WTC11 (cell line): ENCODE measurements around the gene AHSP. TPM values are rescaled to one million over a fixed set of nuclear protein-coding genes. Genes with fewer than 3 reads are reported as not detected.
"Not testable (repeated sequence)": the region's sequence is repeated elsewhere in the genome, so short reads cannot be mapped to it uniquely, and the experiment has no call there.

Source experiments
- ATAC-seq: fragments of 200-7000 bp; cut with Tn5 transposase; 2 replicates; pipeline ENCODE4 v1.10.0; 2021; ENCODE audit warnings: mild to moderate bottlenecking, moderate library complexity
- CTCF ChIA-PET: fragments of 300-600 bp; sonication (Branson Sonifier 250); formaldehyde crosslinking; loops from one replicate; lab custom pipeline; 2021; ENCODE audit warnings: antibody characterized with exemption; lab: Charles Lee
- POLR2A ChIA-PET: fragments of 350-600 bp; sonication (Branson Sonifier 250); formaldehyde crosslinking; loops from one replicate; lab custom pipeline; 2021; ENCODE audit warnings: antibody characterized with exemption; lab: Charles Lee
- DNase-seq: peaks from one replicate; pipeline ENCODE4 v3.0.0; 2021; ENCODE audit warnings: low spot score
- H3K27ac Mint-ChIP-seq: 2 replicates; pipeline ENCODE4 v1.8.0; 2021; ENCODE audit warnings: mixed read lengths
- H3K27me3 Mint-ChIP-seq: 2 replicates; pipeline ENCODE4 v1.8.0; 2021; ENCODE audit warnings: low read depth, mild to moderate bottlenecking, moderate library complexity, mixed read lengths
- H3K36me3 Mint-ChIP-seq: 2 replicates; pipeline ENCODE4 v1.8.0; 2021; ENCODE audit warnings: mixed read lengths
- H3K4me1 Mint-ChIP-seq: 2 replicates; pipeline ENCODE4 v1.8.0; 2022; ENCODE audit warnings: mixed read lengths
- H3K4me3 Mint-ChIP-seq: 2 replicates; pipeline ENCODE4 v1.8.0; 2021; ENCODE audit warnings: mild to moderate bottlenecking, moderate library complexity, mixed read lengths
- H3K9me3 Mint-ChIP-seq: 2 replicates; pipeline ENCODE4 v1.8.0; 2021; ENCODE audit warnings: mixed read lengths
- ATF2 ChIP-seq: sonication (generic); formaldehyde crosslinking; IDR thresholded peaks from 2 replicates; pipeline ENCODE4 v1.8.1; 2022; ENCODE audit warnings: low read depth, missing genetic modification reagents, borderline replicate concordance
- CBFB ChIP-seq: sonication (generic); formaldehyde crosslinking; IDR thresholded peaks from 2 replicates; pipeline ENCODE4 v1.8.1; 2022; ENCODE audit warnings: mild to moderate bottlenecking, low read depth, missing genetic modification reagents
- EMX1 ChIP-seq: fragments of 250-450 bp; sonication (Bioruptor Pico); IDR thresholded peaks from 2 replicates; pipeline ENCODE4 v1.8.0; 2021; ENCODE audit warnings: mild to moderate bottlenecking
- ERG ChIP-seq: fragments of 250-450 bp; sonication (Bioruptor Pico); IDR thresholded peaks from 2 replicates; pipeline ENCODE4 v1.8.0; 2021; ENCODE audit warnings: mild to moderate bottlenecking
- ESRRA ChIP-seq: sonication (generic); formaldehyde crosslinking; IDR thresholded peaks from 2 replicates; pipeline ENCODE4 v1.8.1; 2022; ENCODE audit warnings: mild to moderate bottlenecking, missing genetic modification reagents, borderline replicate concordance
- FOXK1 ChIP-seq: sonication (generic); formaldehyde crosslinking; IDR thresholded peaks from 2 replicates; pipeline ENCODE4 v1.8.0; 2022; ENCODE audit warnings: mild to moderate bottlenecking, moderate library complexity, missing genetic modification reagents
- FOXP1 ChIP-seq: sonication (generic); formaldehyde crosslinking; IDR thresholded peaks from 2 replicates; pipeline ENCODE4 v1.8.0; 2022; ENCODE audit warnings: missing genetic modification reagents, mild to moderate bottlenecking, moderate library complexity, borderline replicate concordance
- KAT7 ChIP-seq: sonication (generic); formaldehyde crosslinking; IDR thresholded peaks from 2 replicates; pipeline ENCODE4 v1.8.1; 2023; ENCODE audit warnings: missing genetic modification reagents, mild to moderate bottlenecking, borderline replicate concordance
- PRRX2 ChIP-seq: fragments of 250-450 bp; sonication (Bioruptor Pico); IDR thresholded peaks from 2 replicates; pipeline ENCODE4 v1.8.0; 2021; ENCODE audit warnings: mild to moderate bottlenecking
- TCF7 ChIP-seq: sonication (generic); formaldehyde crosslinking; IDR thresholded peaks from 2 replicates; pipeline ENCODE4 v1.8.0; 2022; ENCODE audit warnings: mild to moderate bottlenecking, low read depth, missing genetic modification reagents, moderate library complexity
- TP53 ChIP-seq: sonication (generic); formaldehyde crosslinking; IDR thresholded peaks from 2 replicates; pipeline ENCODE4 v1.8.1; 2023; ENCODE audit warnings: mild to moderate bottlenecking, missing genetic modification reagents
- ZNF138 ChIP-seq: sonication (generic); formaldehyde crosslinking; conservative IDR thresholded peaks from 2 replicates; pipeline ENCODE4 v1.8.1; 2022; ENCODE audit warnings: mild to moderate bottlenecking, moderate library complexity, missing genetic modification reagents
- ZNF219 ChIP-seq: sonication (generic); formaldehyde crosslinking; IDR thresholded peaks from 2 replicates; pipeline ENCODE4 v1.8.0; 2023; ENCODE audit warnings: missing genetic modification reagents, mild to moderate bottlenecking, borderline replicate concordance
- total RNA-seq: library from RNA; stranded (reverse); gene quantifications from 3 replicates; pipeline ENCODE4 v1.2.3, GENCODE V29; 2021

Gene AHSP
- total RNA-seq, 1 experiment from 2014 or later: 0.81 TPM

GRCh38 chr16:31480851-31481536, 46.7 kb upstream of the AHSP start:
- Mint-ChIP-seq H3K4me1 (peaks cover 17% of the 10 kb centered on the region), H3K27me3 (peaks cover 83% of the 10 kb centered on the region), H3K36me3 (no peaks in the 10 kb centered on the region), H3K4me3 (no peak overlapping the region), H3K9me3 (no peaks in the 10 kb centered on the region), H3K27ac (no peak overlapping the region)
- DNase-seq: no peak
- ChIA-PET CTCF (interaction anchor here (1.1 to 13.1 kb wide), 3 partner anchors 8 to 496 kb away, joined by 3 to 221 read pairs (median 4); partner anchors contain the start of genes ARMC5 and HSD3B7), POLR2A (no interaction called here)
- no peak for ATAC-seq
- TF ChIP-seq FOXP1 (CRISPR knock-in tag): no peak

GRCh38 chr16:31483081-31483480, 44.6 kb upstream of the AHSP start, which contains the start of gene SLC5A2:
Gene SLC5A2, plus strand, starts transcription at chr16:31483123. Its CDS starts 14 bp downstream, at chr16:31483137.
- CTCF ChIA-PET: interaction anchor here (1.8 to 13.1 kb wide), 2 partner anchors 10 to 26 kb away, joined by 4 to 221 read pairs; partner anchors contain the start of gene ARMC5
- Mint-ChIP-seq H3K36me3 (no peaks in the 10 kb centered on the region), H3K4me3 (no peak within 1 kb of the TSS), H3K27ac (no peak within 1 kb of the TSS), H3K4me1 (peaks cover 9% of the 10 kb centered on the region), H3K27me3 (peaks cover 91% of the 10 kb centered on the region), H3K9me3 (no peaks in the 10 kb centered on the region)
- ATAC-seq (no peak), DNase-seq (no peak)
- POLR2A ChIA-PET: no interaction called here
- TF ChIP-seq TP53 (CRISPR knock-in tag) (no peak), TCF7 (CRISPR knock-in tag) (no peak), ATF2 (CRISPR knock-in tag) (no peak), ZNF219 (CRISPR knock-in tag) (no peak), ZNF138 (CRISPR knock-in tag) (no peak), FOXK1 (CRISPR knock-in tag) (no peak), ERG (CRISPR knock-in tag) (no peak), KAT7 (CRISPR knock-in tag) (no peak), ESRRA (CRISPR knock-in tag) (no peak), PRRX2 (no peak)

GRCh38 chr16:31484048-31484447, 43.7 kb upstream of the AHSP start:
- DNase-seq, H3K9me3 Mint-ChIP-seq, H3K4me1 Mint-ChIP-seq, ATAC-seq, H3K36me3 Mint-ChIP-seq, CTCF ChIA-PET, H3K27ac Mint-ChIP-seq, H3K4me3 Mint-ChIP-seq, POLR2A ChIA-PET: not testable (repeated sequence)
- H3K27me3 Mint-ChIP-seq: peaks cover 92% of the 10 kb centered on the region

GRCh38 chr16:31484491-31485171, 43.1 kb upstream of the AHSP start:
- ChIA-PET CTCF (interaction anchor here (1.6 kb wide), 1 partner anchor 12 kb away, joined by 5 read pairs; no protein-coding TSS in a partner anchor), POLR2A (no interaction called here)
- peak; percentile 4; the same call in 1 of the 2 replicates for ATAC-seq
- Mint-ChIP-seq H3K4me3 (no peak overlapping the region), H3K36me3 (no peaks in the 10 kb centered on the region), H3K4me1 (peaks cover 8% of the 10 kb centered on the region), H3K27ac (no peak overlapping the region), H3K27me3 (peaks cover 92% of the 10 kb centered on the region), H3K9me3 (no peaks in the 10 kb centered on the region)
- TF ChIP-seq CBFB (CRISPR knock-in tag) (no peak), EMX1 (no peak)
- peak; percentile 43 for DNase-seq
